ENCODE data around the gene EEF1AKMT3. TPM values are rescaled to one million over a fixed set of nuclear protein-coding genes. Genes with fewer than 3 reads are reported as not detected.

EEF1AKMT3 gene
- total and polyA plus RNA-seq, 9 of the 15 experiments (the other 6 are each of a cell fraction or from before 2014, with no cell fraction given) = 4.1 to 17.2 (median 7.9) TPM

DNA sequence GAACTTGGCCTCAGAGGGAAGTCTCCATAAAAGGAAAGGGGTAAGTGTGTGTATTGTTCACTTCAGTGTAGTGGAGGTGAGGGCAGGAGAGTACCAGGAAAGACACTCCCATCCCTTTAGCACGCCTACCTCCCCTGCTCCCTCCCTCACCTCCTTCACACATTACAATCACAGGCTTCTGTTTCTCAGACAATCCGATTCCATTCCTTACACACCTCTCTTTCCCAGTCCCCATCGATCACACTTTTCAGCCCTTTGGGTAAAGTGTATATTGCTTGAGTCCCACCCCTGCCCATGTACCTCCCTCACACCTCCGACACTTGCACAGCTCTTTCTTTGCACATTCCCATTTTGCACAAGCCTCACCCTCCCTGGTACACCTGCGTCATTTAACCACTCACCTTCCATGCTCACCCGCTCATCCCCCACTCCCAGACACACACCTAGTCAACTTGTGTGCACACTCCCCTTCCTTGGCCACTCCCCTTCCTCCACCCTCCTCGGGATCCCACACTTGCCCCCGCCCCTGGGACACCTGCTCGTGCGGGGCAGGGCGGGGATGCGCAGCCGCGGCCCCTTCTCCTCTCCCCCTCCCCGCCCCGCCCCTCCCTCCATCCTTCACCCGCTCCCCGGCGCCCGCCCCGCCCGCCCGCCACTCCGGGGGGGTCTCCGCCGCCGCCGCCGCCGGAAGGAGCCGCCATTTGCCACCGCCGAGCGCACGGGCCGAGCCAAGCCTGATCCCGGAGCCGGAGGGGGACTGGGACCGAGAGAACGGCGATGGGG is 17.8 kb upstream of the EEF1AKMT3 start, which contains the start of gene MARCHF9:
TSS of gene MARCHF9 (plus strand) at position 693 of the 783 bp plus-strand sequence. CDS start 426 bp downstream, outside the sequence.
- 6% methylated on average over 6 of the region's 41 CpGs for WGBS (ENCODE audit: insufficient coverage, low coverage, missing lambda C conversion rate)
- ATAC-seq (peak; percentile 60), DNase-seq (ENCODE audit: extremely low read depth in 1 of 4, low spot score in 3 of 4) (peak; percentile 86 to 89 (median 87)), FAIRE-seq (no peak)
- Histone ChIP-seq H3K27ac (ENCODE audit: extremely low read depth, low read depth, low read length) (peak within 1 kb of the TSS; percentile 71), H3K4me3 (peak within 1 kb of the TSS; percentile 50), H3K9me3 (replicated peaks; ENCODE audit: control insufficient read depth, insufficient read depth, low read depth, low read length) (no peaks in the 10 kb centered on the region), H3K79me2 (ENCODE audit: control insufficient read depth, insufficient read depth, low read length) (peaks cover 39% of the 10 kb centered on the region), H3K9ac (ENCODE audit: insufficient read depth in 1 of 2, low read depth in 2 of 2, low read length in 2 of 2) (peak within 1 kb of the TSS; percentile 62 to 90), H3K9me1 (ENCODE audit: control insufficient read depth, insufficient read depth, low read length) (no peaks in the 10 kb centered on the region), H3K4me1 (replicated peaks in 1 of 2; ENCODE audit: control insufficient read depth in 2 of 2, insufficient read depth in 2 of 2, low read length in 2 of 2) (peaks cover 40 to 41% of the 10 kb centered on the region in 2 experiments), H2AFZ (ENCODE audit: low read depth, low read length) (peak within 1 kb of the TSS; percentile 68), H3K36me3 (ENCODE audit: control insufficient read depth, insufficient read depth, low read length) (peaks cover 34% of the 10 kb centered on the region), H3K27me3 (ENCODE audit: control insufficient read depth in 2 of 2, insufficient read depth in 2 of 2, low read length in 2 of 2) (no peaks in the 10 kb centered on the region), H4K20me1 (replicated peaks; ENCODE audit: control insufficient read depth, insufficient read depth, low read length) (no peaks in the 10 kb centered on the region), H3K4me2 (ENCODE audit: insufficient read depth, low read length) (peak within 1 kb of the TSS; percentile 94)
- intact Hi-C loops (cut with micrococcal nuclease) (no loop called here), in situ Hi-C loops (cut with MboI) (no loop called here)
- no TSS peak for BruUV-seq (replicated peaks)
- ChIA-PET POLR2A (interaction anchor here (0.9 to 1.0 kb wide), 4 partner anchors 9 to 21 kb away, joined by 3 to 5 read pairs (median 3); partner anchors contain the start of genes EEF1AKMT3 and METTL1), CTCF (ENCODE audit: low intra/inter-chr PET ratio) (no interaction called here)
- TF ChIP-seq ZBED1 (IDR thresholded peaks at IDR 0.05) (0 out of 2 replicates have a peak, but pooled peaks have one; percentile 46), YY1 (IDR thresholded peaks at IDR 0.05; ENCODE audit: borderline replicate concordance in 1 of 3, control insufficient read depth in 1 of 3, extremely low read depth in 1 of 3, insufficient read depth in 3 of 3, insufficient read length in 1 of 3, insufficient replicate concordance in 2 of 3, low read depth in 1 of 3, low read length in 2 of 3) (peak in 2 of 3 experiments; percentile 67 to 79), SUPT5H (IDR thresholded peaks at IDR 0.05) (0 out of 2 replicates have a peak, but pooled peaks have one; percentile 29), HES1 (IDR thresholded peaks at IDR 0.05; ENCODE audit: low read depth) (no peak), DPF2 (IDR thresholded peaks at IDR 0.05) (peak; percentile 74), EZH2 (IDR thresholded peaks at IDR 0.05; ENCODE audit: borderline replicate concordance, low read depth, low read length) (no peak), BCOR (IDR thresholded peaks at IDR 0.05) (peak; percentile 29; the same call in 1 of the 2 replicates), ZC3H8 (IDR thresholded peaks at IDR 0.05) (no peak), POLR2G (IDR thresholded peaks at IDR 0.05; ENCODE audit: low read depth, low read length) (peak; percentile 52), PML (IDR thresholded peaks at IDR 0.05; ENCODE audit: low read length) (no peak)
- TF ChIP-seq, protein P1, sequence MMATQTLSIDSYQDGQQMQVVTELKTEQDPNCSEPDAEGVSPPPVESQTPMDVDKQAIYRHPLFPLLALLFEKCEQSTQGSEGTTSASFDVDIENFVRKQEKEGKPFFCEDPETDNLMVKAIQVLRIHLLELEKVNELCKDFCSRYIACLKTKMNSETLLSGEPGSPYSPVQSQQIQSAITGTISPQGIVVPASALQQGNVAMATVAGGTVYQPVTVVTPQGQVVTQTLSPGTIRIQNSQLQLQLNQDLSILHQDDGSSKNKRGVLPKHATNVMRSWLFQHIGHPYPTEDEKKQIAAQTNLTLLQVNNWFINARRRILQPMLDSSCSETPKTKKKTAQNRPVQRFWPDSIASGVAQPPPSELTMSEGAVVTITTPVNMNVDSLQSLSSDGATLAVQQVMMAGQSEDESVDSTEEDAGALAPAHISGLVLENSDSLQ (IDR thresholded peaks at IDR 0.05) = peak; percentile 18; the same call in 1 of the 2 replicates
- TF ChIP-seq, protein P2, sequence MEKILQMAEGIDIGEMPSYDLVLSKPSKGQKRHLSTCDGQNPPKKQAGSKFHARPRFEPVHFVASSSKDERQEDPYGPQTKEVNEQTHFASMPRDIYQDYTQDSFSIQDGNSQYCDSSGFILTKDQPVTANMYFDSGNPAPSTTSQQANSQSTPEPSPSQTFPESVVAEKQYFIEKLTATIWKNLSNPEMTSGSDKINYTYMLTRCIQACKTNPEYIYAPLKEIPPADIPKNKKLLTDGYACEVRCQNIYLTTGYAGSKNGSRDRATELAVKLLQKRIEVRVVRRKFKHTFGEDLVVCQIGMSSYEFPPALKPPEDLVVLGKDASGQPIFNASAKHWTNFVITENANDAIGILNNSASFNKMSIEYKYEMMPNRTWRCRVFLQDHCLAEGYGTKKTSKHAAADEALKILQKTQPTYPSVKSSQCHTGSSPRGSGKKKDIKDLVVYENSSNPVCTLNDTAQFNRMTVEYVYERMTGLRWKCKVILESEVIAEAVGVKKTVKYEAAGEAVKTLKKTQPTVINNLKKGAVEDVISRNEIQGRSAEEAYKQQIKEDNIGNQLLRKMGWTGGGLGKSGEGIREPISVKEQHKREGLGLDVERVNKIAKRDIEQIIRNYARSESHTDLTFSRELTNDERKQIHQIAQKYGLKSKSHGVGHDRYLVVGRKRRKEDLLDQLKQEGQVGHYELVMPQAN (IDR thresholded peaks at IDR 0.05; ENCODE audit: borderline replicate concordance) = peak; percentile 61; the same call in 1 of the 2 replicates
- TF ChIP-seq, protein P3, sequence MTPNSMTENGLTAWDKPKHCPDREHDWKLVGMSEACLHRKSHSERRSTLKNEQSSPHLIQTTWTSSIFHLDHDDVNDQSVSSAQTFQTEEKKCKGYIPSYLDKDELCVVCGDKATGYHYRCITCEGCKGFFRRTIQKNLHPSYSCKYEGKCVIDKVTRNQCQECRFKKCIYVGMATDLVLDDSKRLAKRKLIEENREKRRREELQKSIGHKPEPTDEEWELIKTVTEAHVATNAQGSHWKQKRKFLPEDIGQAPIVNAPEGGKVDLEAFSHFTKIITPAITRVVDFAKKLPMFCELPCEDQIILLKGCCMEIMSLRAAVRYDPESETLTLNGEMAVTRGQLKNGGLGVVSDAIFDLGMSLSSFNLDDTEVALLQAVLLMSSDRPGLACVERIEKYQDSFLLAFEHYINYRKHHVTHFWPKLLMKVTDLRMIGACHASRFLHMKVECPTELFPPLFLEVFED (CRISPR knock-in tag; conservative IDR thresholded peaks at IDR 0.05) = peak; percentile 86; the same call in 1 of the 2 replicates
- TF ChIP-seq, protein P4, sequence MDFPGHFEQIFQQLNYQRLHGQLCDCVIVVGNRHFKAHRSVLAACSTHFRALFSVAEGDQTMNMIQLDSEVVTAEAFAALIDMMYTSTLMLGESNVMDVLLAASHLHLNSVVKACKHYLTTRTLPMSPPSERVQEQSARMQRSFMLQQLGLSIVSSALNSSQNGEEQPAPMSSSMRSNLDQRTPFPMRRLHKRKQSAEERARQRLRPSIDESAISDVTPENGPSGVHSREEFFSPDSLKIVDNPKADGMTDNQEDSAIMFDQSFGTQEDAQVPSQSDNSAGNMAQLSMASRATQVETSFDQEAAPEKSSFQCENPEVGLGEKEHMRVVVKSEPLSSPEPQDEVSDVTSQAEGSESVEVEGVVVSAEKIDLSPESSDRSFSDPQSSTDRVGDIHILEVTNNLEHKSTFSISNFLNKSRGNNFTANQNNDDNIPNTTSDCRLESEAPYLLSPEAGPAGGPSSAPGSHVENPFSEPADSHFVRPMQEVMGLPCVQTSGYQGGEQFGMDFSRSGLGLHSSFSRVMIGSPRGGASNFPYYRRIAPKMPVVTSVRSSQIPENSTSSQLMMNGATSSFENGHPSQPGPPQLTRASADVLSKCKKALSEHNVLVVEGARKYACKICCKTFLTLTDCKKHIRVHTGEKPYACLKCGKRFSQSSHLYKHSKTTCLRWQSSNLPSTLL (IDR thresholded peaks at IDR 0.05) = 0 out of 2 replicates have a peak, but pooled peaks have one; percentile 41

All from K562 (cell line).